ENCODE data around the gene EVPL. TPM values are rescaled to one million over a fixed set of nuclear protein-coding genes. Genes with fewer than 3 reads are reported as not detected.

EVPL gene
- total and polyA plus RNA-seq, 10 of the 15 experiments (the other 5 are each of a cell fraction or from before 2014, with no cell fraction given) = 0.03 TPM; not detected in 9

- Histone ChIP-seq H3K27ac (ENCODE audit: control insufficient read depth, insufficient read depth) (no peak overlapping the region), H3K79me2 (ENCODE audit: control insufficient read depth, insufficient read depth, low read length) (no peaks in the 10 kb centered on the region), H3K36me3 (ENCODE audit: control insufficient read depth in 2 of 2, insufficient read depth in 2 of 2, low read length in 1 of 2) (peaks cover 24 to 38% of the 10 kb centered on the region in 2 experiments), H3K4me1 (ENCODE audit: control insufficient read depth, insufficient read depth, low read length) (no peaks in the 10 kb centered on the region), H3K4me3 (no peak overlapping the region), H3K9me3 (replicated peaks; ENCODE audit: control insufficient read depth, insufficient read depth, low read length) (no peaks in the 10 kb centered on the region), H2AFZ (ENCODE audit: control insufficient read depth, low read depth, low read length) (no peak overlapping the region), H3K27me3 (replicated peaks in 1 of 2; ENCODE audit: control insufficient read depth in 2 of 2, insufficient read depth in 2 of 2, low read length in 1 of 2) (no peaks in the 10 kb centered on the region), H3K4me2 (ENCODE audit: control insufficient read depth, insufficient read depth) (no peak overlapping the region), H3K9ac (ENCODE audit: control insufficient read depth, insufficient read depth, low read length) (no peak overlapping the region), H4K20me1 (ENCODE audit: control insufficient read depth, insufficient read depth) (no peaks in the 10 kb centered on the region)
- intact Hi-C loops (cut with micrococcal nuclease; ENCODE audit: unreplicated experiment) (no loop called here), in situ Hi-C loops (cut with MboI) (no loop called here)
- TSS peak; percentile 67 for BruUV-seq (replicated peaks)
- ATAC-seq (no peak), FAIRE-seq (no peak), DNase-seq (ENCODE audit: low read depth, low spot score) (no peak)
- TF ChIP-seq STAT3 (IDR thresholded peaks at IDR 0.05; ENCODE audit: low read depth, low read length) = no peak
- no peak for TF ChIP-seq RB1 (IDR thresholded peaks at IDR 0.05; ENCODE audit: borderline replicate concordance)
- TF ChIP-seq MLLT1 (IDR thresholded peaks at IDR 0.05) = no peak
- no peak for TF ChIP-seq BCL3 (IDR thresholded peaks at IDR 0.05; ENCODE audit: borderline replicate concordance, insufficient read depth, low read depth, low read length, poor library complexity, severe bottlenecking)
- TF ChIP-seq KAT2A (conservative IDR thresholded peaks at IDR 0.05; ENCODE audit: control insufficient read depth, low read depth, low read length) = no peak
- TF ChIP-seq TBL1XR1 (IDR thresholded peaks at IDR 0.05; ENCODE audit: low read depth, low read length) = no peak
- no peak for TF ChIP-seq CBX3 (IDR thresholded peaks at IDR 0.05; ENCODE audit: borderline replicate concordance, low read depth)
- TF ChIP-seq JUNB (IDR thresholded peaks at IDR 0.05) = no peak
- TF ChIP-seq MXI1 (IDR thresholded peaks at IDR 0.05; ENCODE audit: low read depth, low read length) = no peak
- no peak for TF ChIP-seq NFYB (IDR thresholded peaks at IDR 0.05; ENCODE audit: insufficient read depth, low read depth, low read length)
- TF ChIP-seq KLF5 (IDR thresholded peaks at IDR 0.05; ENCODE audit: partially characterized antibody) = no peak
- no peak for TF ChIP-seq IKZF2 (IDR thresholded peaks at IDR 0.05)
- TF ChIP-seq SREBF2 (IDR thresholded peaks at IDR 0.05; ENCODE audit: low read length) = no peak
- TF ChIP-seq LARP7 (IDR thresholded peaks at IDR 0.05) = no peak
- no peak for TF ChIP-seq USF2 (IDR thresholded peaks at IDR 0.05; ENCODE audit: borderline replicate concordance, low read depth, low read length)
- no peak for TF ChIP-seq BRCA1 (IDR thresholded peaks at IDR 0.05; ENCODE audit: low read depth, low read length)
- no peak for TF ChIP-seq FOS (IDR thresholded peaks at IDR 0.05; ENCODE audit: borderline replicate concordance, extremely low read depth, insufficient read length)
- TF ChIP-seq RCOR1 (conservative IDR thresholded peaks at IDR 0.05; ENCODE audit: low read depth, low read length) = no peak
- TF ChIP-seq CBX5 (IDR thresholded peaks at IDR 0.05; ENCODE audit: low read depth) = no peak
- no peak for TF ChIP-seq SUZ12 (IDR thresholded peaks at IDR 0.05; ENCODE audit: unreplicated experiment)
- CTCF ChIA-PET = no interaction called here
- 91% methylated on average over 6 of the region's 6 CpGs for WGBS (ENCODE audit: insufficient coverage, insufficient replicate concordance, low lambda C conversion rate, missing lambda C conversion rate)
- SMC1A ChIA-PET (ENCODE audit: uncharacterized antibody, unreplicated experiment) = no interaction called here
- RAD21 ChIA-PET (ENCODE audit: unreplicated experiment) = no interaction called here
- POLR2A ChIA-PET = no interaction called here
These were observed 12.0 kb upstream of the EVPL start for GRCh38 chr17:76039121-76039520.

All from GM12878 (cell line).